Measurements from ENCODE around the gene SNTG2. TPM values are rescaled to one million over a fixed set of nuclear protein-coding genes. Genes with fewer than 3 reads are reported as not detected.

Gene SNTG2
- total and polyA plus RNA-seq, 12 donors: 0.26 to 4.3 (median 0.72) TPM; not detected in 1

GRCh38 chr2:904246-905024, 46.2 kb upstream of the SNTG2 start:
- Histone ChIP-seq H3K4me1 (replicated peaks in 1 of 2) (no peaks in the 10 kb centered on the region), H3K27ac (no peak overlapping the region), H3K4me3 (no peak overlapping the region), H3K9me3 (replicated peaks in 1 of 3) (no peaks in the 10 kb centered on the region), H3K36me3 (replicated peaks in 1 of 2) (no peaks in the 10 kb centered on the region), H3K27me3 (no peaks in the 10 kb centered on the region)
- DNase-seq: peak in 1 of 7 donors; percentile 18
- 70 to 74% (median 72%) methylated on average over 12 of the region's 12 CpGs for WGBS, 4 donors
- no peak for TF ChIP-seq POLR2A (IDR thresholded peaks at IDR 0.05)
- TF ChIP-seq, protein P1, sequence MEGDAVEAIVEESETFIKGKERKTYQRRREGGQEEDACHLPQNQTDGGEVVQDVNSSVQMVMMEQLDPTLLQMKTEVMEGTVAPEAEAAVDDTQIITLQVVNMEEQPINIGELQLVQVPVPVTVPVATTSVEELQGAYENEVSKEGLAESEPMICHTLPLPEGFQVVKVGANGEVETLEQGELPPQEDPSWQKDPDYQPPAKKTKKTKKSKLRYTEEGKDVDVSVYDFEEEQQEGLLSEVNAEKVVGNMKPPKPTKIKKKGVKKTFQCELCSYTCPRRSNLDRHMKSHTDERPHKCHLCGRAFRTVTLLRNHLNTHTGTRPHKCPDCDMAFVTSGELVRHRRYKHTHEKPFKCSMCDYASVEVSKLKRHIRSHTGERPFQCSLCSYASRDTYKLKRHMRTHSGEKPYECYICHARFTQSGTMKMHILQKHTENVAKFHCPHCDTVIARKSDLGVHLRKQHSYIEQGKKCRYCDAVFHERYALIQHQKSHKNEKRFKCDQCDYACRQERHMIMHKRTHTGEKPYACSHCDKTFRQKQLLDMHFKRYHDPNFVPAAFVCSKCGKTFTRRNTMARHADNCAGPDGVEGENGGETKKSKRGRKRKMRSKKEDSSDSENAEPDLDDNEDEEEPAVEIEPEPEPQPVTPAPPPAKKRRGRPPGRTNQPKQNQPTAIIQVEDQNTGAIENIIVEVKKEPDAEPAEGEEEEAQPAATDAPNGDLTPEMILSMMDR (IDR thresholded peaks at IDR 0.05): no peak
- intact Hi-C loops (cut with DNase I): loop anchor here in 1 of 2 donors (5.0 to 10.0 kb wide), 2 partner anchors 47 to 190 kb away; no protein-coding TSS in a partner anchor

GRCh38 chr2:905091-905832, 45.4 kb upstream of the SNTG2 start:
- no peak overlapping the region for H3K4me3 ChIP-seq
- H3K4me1 ChIP-seq (replicated peaks in 1 of 2): no peaks in the 10 kb centered on the region
- H3K27ac ChIP-seq: no peak overlapping the region
- no peaks in the 10 kb centered on the region for H3K27me3 ChIP-seq
- H3K36me3 ChIP-seq (replicated peaks in 1 of 2): no peaks in the 10 kb centered on the region
- 81 to 92% (median 86%) methylated on average over 11 to 12 of the region's 12 CpGs for WGBS, 4 donors
- intact Hi-C loops (cut with DNase I): loop anchor here in 1 of 2 donors (10.0 kb wide), 1 partner anchor 190 kb away; no protein-coding TSS in a partner anchor
- TF ChIP-seq POLR2A (IDR thresholded peaks at IDR 0.05): no peak
- TF ChIP-seq, protein P1 (IDR thresholded peaks at IDR 0.05): no peak
- peak in 1 of 7 donors; percentile 41 for DNase-seq
- H3K9me3 ChIP-seq (replicated peaks in 1 of 3): no peaks in the 10 kb centered on the region

- H3K27ac ChIP-seq: no peak overlapping the region
- TF ChIP-seq, protein P1 (IDR thresholded peaks at IDR 0.05): no peak
- no peak for TF ChIP-seq POLR2A (IDR thresholded peaks at IDR 0.05)
- H3K4me1 ChIP-seq (replicated peaks in 1 of 2): no peaks in the 10 kb centered on the region
- H3K27me3 ChIP-seq: no peaks in the 10 kb centered on the region
- no peak for DNase-seq
- H3K36me3 ChIP-seq (replicated peaks in 1 of 2): no peaks in the 10 kb centered on the region
- intact Hi-C loops (cut with DNase I): loop anchor here in 1 of 2 donors (10.0 kb wide), 1 partner anchor 191 kb away; no protein-coding TSS in a partner anchor
- H3K4me3 ChIP-seq: no peak overlapping the region
- no peaks in the 10 kb centered on the region for H3K9me3 ChIP-seq (replicated peaks in 1 of 3)
- WGBS, 4 donors: 72 to 92% (median 89%) methylated on average over 4 to 5 of the region's 5 CpGs
These were observed 44.9 kb upstream of the SNTG2 start for GRCh38 chr2:905833-906140.

GRCh38 chr2:907706-908105, 42.9 kb upstream of the SNTG2 start:
- no peak overlapping the region for H3K27ac ChIP-seq
- no peaks in the 10 kb centered on the region for H3K27me3 ChIP-seq
- WGBS, 4 donors: 80 to 85% (median 83%) methylated on average over 7 of the region's 7 CpGs
- intact Hi-C loops (cut with DNase I): loop anchor here in 1 of 2 donors (10.0 kb wide), 1 partner anchor 193 kb away; no protein-coding TSS in a partner anchor
- no peaks in the 10 kb centered on the region for H3K9me3 ChIP-seq (replicated peaks in 1 of 3)
- TF ChIP-seq, protein P1 (IDR thresholded peaks at IDR 0.05): no peak
- no peak for TF ChIP-seq POLR2A (IDR thresholded peaks at IDR 0.05)
- no peaks in the 10 kb centered on the region for H3K36me3 ChIP-seq (replicated peaks in 1 of 2)
- no peak overlapping the region for H3K4me3 ChIP-seq
- H3K4me1 ChIP-seq (replicated peaks in 1 of 2): no peaks in the 10 kb centered on the region
- DNase-seq: peak in 1 of 7 donors; percentile 18
